SU-DHL-6 (cell line): Measurements from ENCODE around the gene ANKRD22.

Experiments used
- H2AFZ ChIP-seq: fragments of 200-600 bp; sonication (generic); 2 replicates; pipeline ENCODE4 v1.6.1; 2014; ENCODE audit warnings: low read depth, mild to moderate bottlenecking, moderate library complexity, mixed read lengths, antibody characterized with exemption, low read length; ENCODE audit not compliant: severe bottlenecking
- H3F3A ChIP-seq: fragments of 200-600 bp; shearing (Covaris generic); 2 replicates; pipeline ENCODE4 v1.6.0; 2016; ENCODE audit warnings: antibody characterized with exemption, mild to moderate bottlenecking; ENCODE audit not compliant: insufficient read depth
- H3K27ac ChIP-seq: fragments of 200-600 bp; sonication (generic); 2 replicates; pipeline ENCODE4 v1.5.1; 2016; ENCODE audit warnings: low read depth, mild to moderate bottlenecking, low read length, moderate library complexity, mixed read lengths
- H3K27me3 ChIP-seq: fragments of 200-600 bp; sonication (generic), shearing (Covaris generic); 2 replicates; pipeline ENCODE4 v1.6.0; 2014; ENCODE audit warnings: mild to moderate bottlenecking, low read length
- H3K36me3 ChIP-seq: fragments of 200-600 bp; sonication (generic); 2 replicates; pipeline ENCODE4 v1.6.1; 2014; ENCODE audit warnings: mild to moderate bottlenecking, low read length, mixed read lengths
- H3K4me2 ChIP-seq: fragments of 300-600, 200-600 bp; shearing (Covaris generic), sonication (generic); 2 replicates; pipeline ENCODE4 v1.6.0; 2014; ENCODE audit warnings: low read length, low read depth, mild to moderate bottlenecking; ENCODE audit not compliant: poor library complexity, severe bottlenecking
- H3K4me3 ChIP-seq: fragments of 200-600 bp; sonication (generic); 2 replicates; pipeline ENCODE4 v1.5.1; 2014; ENCODE audit warnings: antibody characterized with exemption, low read length, mild to moderate bottlenecking, mixed read lengths; ENCODE audit not compliant: insufficient read depth, poor library complexity, severe bottlenecking
- H3K79me2 ChIP-seq: fragments of 200-600 bp; sonication (generic); 2 replicates; pipeline ENCODE4 v1.6.1; 2014; ENCODE audit warnings: mild to moderate bottlenecking, low read length, moderate library complexity; ENCODE audit not compliant: insufficient read depth
- H3K9ac ChIP-seq: fragments of 200-600 bp; sonication (generic); 2 replicates; pipeline ENCODE4 v1.7.0; 2014; ENCODE audit warnings: mild to moderate bottlenecking, low read length
- H3K9me2 ChIP-seq: fragments of 200-600 bp; sonication (generic); replicated peaks from 2 replicates; pipeline ENCODE4 v1.6.1; 2014; ENCODE audit warnings: low read length; ENCODE audit not compliant: insufficient read depth
- H3K9me3 ChIP-seq: fragments of 200-600 bp; sonication (generic); 2 replicates; pipeline ENCODE4 v1.6.1; 2014; ENCODE audit warnings: low read length, mixed read lengths; ENCODE audit not compliant: insufficient read depth
- H4K20me1 ChIP-seq: fragments of 200-600 bp; sonication (generic); 2 replicates; pipeline ENCODE4 v1.6.1; 2014; ENCODE audit warnings: low read depth, mild to moderate bottlenecking, antibody characterized with exemption, low read length, moderate library complexity, mixed read lengths
- CTCF ChIP-seq: fragments of 200-600 bp; sonication (generic); IDR thresholded peaks from one replicate; pipeline ENCODE4 v1.5.1; 2017; ENCODE audit warnings: antibody characterized with exemption, mild to moderate bottlenecking, low read length, moderate library complexity; ENCODE audit not compliant: insufficient read depth, poor library complexity, severe bottlenecking
- EZH2phosphoT487 ChIP-seq: fragments of 200-600 bp; sonication (generic), shearing (Covaris generic); conservative IDR thresholded peaks from 2 replicates; pipeline ENCODE4 v1.6.1; 2018; ENCODE audit warnings: mild to moderate bottlenecking, antibody characterized with exemption, low read length, moderate library complexity, mixed read lengths

Gene ANKRD22

GRCh38 chr10:88826388-88826787 lies 25.3 kb downstream of the ANKRD22 start:
- no peaks in the 10 kb centered on the region for H3F3A ChIP-seq
- no peak for TF ChIP-seq EZH2phosphoT487
- H3K4me3 ChIP-seq, result no peak overlapping the region
- no peaks in the 10 kb centered on the region for H3K9me3 ChIP-seq
- H3K27me3 ChIP-seq, result no peaks in the 10 kb centered on the region
- no peak overlapping the region for H2AFZ ChIP-seq
- no peaks in the 10 kb centered on the region for H3K79me2 ChIP-seq
- no peak overlapping the region for H3K4me2 ChIP-seq
- no peak overlapping the region for H3K9ac ChIP-seq
- no peaks in the 10 kb centered on the region for H3K9me2 ChIP-seq
- no peaks in the 10 kb centered on the region for H4K20me1 ChIP-seq
- H3K27ac ChIP-seq, result no peak overlapping the region
- no peaks in the 10 kb centered on the region for H3K36me3 ChIP-seq

- Histone ChIP-seq H3K9me2 (no peaks in the 10 kb centered on the region), H3K4me2 (no peak overlapping the region), H3F3A (no peaks in the 10 kb centered on the region), H3K27ac (no peak overlapping the region), H3K9me3 (no peaks in the 10 kb centered on the region), H2AFZ (no peak overlapping the region), H3K4me3 (no peak overlapping the region), H3K27me3 (no peaks in the 10 kb centered on the region), H3K36me3 (no peaks in the 10 kb centered on the region), H4K20me1 (no peaks in the 10 kb centered on the region), H3K9ac (no peak overlapping the region), H3K79me2 (no peaks in the 10 kb centered on the region)
- no peak for TF ChIP-seq CTCF
- TF ChIP-seq EZH2phosphoT487, result no peak
Observed at GRCh38 chr10:88820748-88821401, 30.8 kb downstream of the ANKRD22 start.

GRCh38 chr10:88819290-88819689 lies 32.4 kb downstream of the ANKRD22 start:
- no peak overlapping the region for H3K4me2 ChIP-seq
- no peak for TF ChIP-seq EZH2phosphoT487
- no peak for TF ChIP-seq CTCF
- H3K9ac ChIP-seq, result no peak overlapping the region
- no peaks in the 10 kb centered on the region for H3K79me2 ChIP-seq
- no peaks in the 10 kb centered on the region for H3K36me3 ChIP-seq
- H3K27ac ChIP-seq, result no peak overlapping the region
- no peaks in the 10 kb centered on the region for H3K9me3 ChIP-seq
- no peaks in the 10 kb centered on the region for H3K27me3 ChIP-seq
- H4K20me1 ChIP-seq, result no peaks in the 10 kb centered on the region
- no peak overlapping the region for H2AFZ ChIP-seq
- H3K9me2 ChIP-seq, result no peaks in the 10 kb centered on the region
- no peaks in the 10 kb centered on the region for H3F3A ChIP-seq
- no peak overlapping the region for H3K4me3 ChIP-seq

- H4K20me1 ChIP-seq, result no peaks in the 10 kb centered on the region
- no peaks in the 10 kb centered on the region for H3K36me3 ChIP-seq
- H3K9ac ChIP-seq, result no peak overlapping the region
- H2AFZ ChIP-seq, result no peak overlapping the region
- no peaks in the 10 kb centered on the region for H3F3A ChIP-seq
- H3K9me2 ChIP-seq, result no peaks in the 10 kb centered on the region
- TF ChIP-seq CTCF (no peak), EZH2phosphoT487 (no peak)
- no peak overlapping the region for H3K4me3 ChIP-seq
- no peaks in the 10 kb centered on the region for H3K27me3 ChIP-seq
- H3K79me2 ChIP-seq, result no peaks in the 10 kb centered on the region
- H3K9me3 ChIP-seq, result no peaks in the 10 kb centered on the region
- no peak overlapping the region for H3K27ac ChIP-seq
- no peak overlapping the region for H3K4me2 ChIP-seq
Observed at GRCh38 chr10:88813200-88813599, 38.4 kb downstream of the ANKRD22 start.
